ENCODE data around the gene SELENON. TPM values are rescaled to one million over a fixed set of nuclear protein-coding genes. Genes with fewer than 3 reads are reported as not detected.

The SELENON gene
- polyA plus RNA-seq, 2 donors: 19.2 to 21.4 TPM

DNA sequence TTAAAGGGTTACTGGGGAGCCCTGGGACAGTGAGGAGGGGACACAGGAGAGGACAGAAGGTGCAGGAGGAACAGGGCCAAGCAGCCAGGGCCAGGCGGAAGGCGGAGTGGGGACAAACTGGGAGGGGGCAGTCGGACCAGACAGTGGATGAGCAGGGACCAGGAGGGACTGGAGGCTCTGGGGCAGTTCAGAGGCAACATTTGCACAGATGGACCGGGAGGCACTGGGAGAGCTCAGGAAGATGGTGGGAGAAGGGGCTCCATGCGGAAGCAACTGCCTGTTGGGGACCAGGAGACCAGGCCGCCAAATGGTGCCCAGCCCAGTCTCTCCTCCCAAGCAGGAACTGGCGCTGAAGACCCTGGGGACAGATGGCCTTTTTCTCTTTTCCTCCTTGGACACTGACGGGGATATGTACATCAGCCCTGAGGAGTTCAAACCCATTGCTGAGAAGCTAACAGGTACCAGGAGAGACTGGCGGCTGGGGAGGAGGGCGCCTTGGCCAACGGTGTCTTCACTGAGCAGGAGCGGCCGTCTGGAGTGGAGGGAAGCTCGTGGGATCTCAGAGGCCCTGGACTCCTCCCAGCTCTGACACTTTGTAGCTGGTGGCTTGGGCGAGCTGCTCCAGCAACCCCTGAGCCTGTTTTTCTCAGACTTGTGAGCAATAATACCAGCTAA lies 847 bp downstream of the SELENON start:
- Histone ChIP-seq H3K4me1 (ENCODE audit: control insufficient read depth in 2 of 2, insufficient read depth in 2 of 2, low read length in 1 of 2) (peaks cover 0 to 25% of the 10 kb centered on the region in 2 donors), H3K9me3 (ENCODE audit: control insufficient read depth in 2 of 2, insufficient read depth in 1 of 2, low read depth in 1 of 2, low read length in 1 of 2) (no peaks in the 10 kb centered on the region), H3K27ac (ENCODE audit: low read depth in 2 of 2, low read length in 1 of 2) (peak overlapping the region; percentile 42 to 76), H3K27me3 (ENCODE audit: control insufficient read depth in 1 of 2, insufficient read depth in 2 of 2, low read length in 2 of 2) (no peaks in the 10 kb centered on the region), H3K36me3 (ENCODE audit: control insufficient read depth in 2 of 2, insufficient read depth in 2 of 2, low read length in 1 of 2) (peaks cover 3% of the 10 kb centered on the region in 2 donors), H3K4me3 (ENCODE audit: low read depth in 1 of 2, low read length in 2 of 2) (peak overlapping the region; percentile 61 to 77)
- WGBS, 2 donors: 46 to 52% methylated on average over 15 of the region's 15 CpGs

- Histone ChIP-seq H3K36me3 (ENCODE audit: control insufficient read depth in 2 of 2, insufficient read depth in 2 of 2, low read length in 1 of 2) (peaks cover 3 to 6% of the 10 kb centered on the region in 2 donors), H3K4me1 (ENCODE audit: control insufficient read depth in 2 of 2, insufficient read depth in 2 of 2, low read length in 1 of 2) (peaks cover 0 to 26% of the 10 kb centered on the region in 2 donors), H3K9me3 (ENCODE audit: control insufficient read depth in 2 of 2, insufficient read depth in 1 of 2, low read depth in 1 of 2, low read length in 1 of 2) (no peaks in the 10 kb centered on the region), H3K27me3 (ENCODE audit: control insufficient read depth in 1 of 2, insufficient read depth in 2 of 2, low read length in 2 of 2) (no peaks in the 10 kb centered on the region), H3K4me3 (ENCODE audit: low read depth in 1 of 2, low read length in 2 of 2) (no peak overlapping the region), H3K27ac (ENCODE audit: low read depth in 2 of 2, low read length in 1 of 2) (no peak overlapping the region)
- 57 to 73% methylated on average over 6 of the region's 6 CpGs for WGBS, 2 donors
These were observed 2.9 kb downstream of the SELENON start for GRCh38 chr1:25802915-25803314.

DNA sequence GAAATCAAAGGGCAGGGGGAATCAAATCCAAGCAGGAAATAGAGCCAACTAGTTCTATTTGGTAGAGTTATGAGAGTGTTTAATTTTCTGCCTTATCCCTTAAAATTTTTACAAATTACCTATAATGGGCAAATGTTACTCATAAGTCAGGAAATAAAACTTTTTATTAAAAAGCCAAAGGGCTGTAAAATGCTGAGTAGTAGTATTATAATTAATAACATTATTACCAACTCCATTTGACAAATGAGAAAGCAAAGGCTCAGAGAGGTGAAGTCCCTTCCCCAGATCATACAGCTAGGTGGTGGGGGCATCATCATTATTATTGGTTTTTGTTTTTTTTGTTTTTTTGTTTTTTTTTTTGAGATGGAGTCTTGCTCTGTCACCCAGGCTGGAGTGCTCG lies 3.4 kb downstream of the SELENON start:
- Histone ChIP-seq H3K27ac (ENCODE audit: low read depth in 2 of 2, low read length in 1 of 2) (no peak overlapping the region), H3K4me1 (ENCODE audit: control insufficient read depth in 2 of 2, insufficient read depth in 2 of 2, low read length in 1 of 2) (peaks cover 0 to 26% of the 10 kb centered on the region in 2 donors), H3K36me3 (ENCODE audit: control insufficient read depth in 2 of 2, insufficient read depth in 2 of 2, low read length in 1 of 2) (peaks cover 3 to 8% of the 10 kb centered on the region in 2 donors), H3K9me3 (ENCODE audit: control insufficient read depth in 2 of 2, insufficient read depth in 1 of 2, low read depth in 1 of 2, low read length in 1 of 2) (no peaks in the 10 kb centered on the region), H3K4me3 (ENCODE audit: low read depth in 1 of 2, low read length in 2 of 2) (no peak overlapping the region), H3K27me3 (ENCODE audit: control insufficient read depth in 1 of 2, insufficient read depth in 2 of 2, low read length in 2 of 2) (no peaks in the 10 kb centered on the region)
- WGBS, 2 donors: 94 to 97% methylated on average over 1 of the region's 1 CpG

- Histone ChIP-seq H3K27me3 (ENCODE audit: control insufficient read depth in 1 of 2, insufficient read depth in 2 of 2, low read length in 2 of 2) (no peaks in the 10 kb centered on the region), H3K9me3 (ENCODE audit: control insufficient read depth in 2 of 2, insufficient read depth in 1 of 2, low read depth in 1 of 2, low read length in 1 of 2) (no peaks in the 10 kb centered on the region), H3K4me3 (ENCODE audit: low read depth in 1 of 2, low read length in 2 of 2) (no peak overlapping the region), H3K36me3 (ENCODE audit: control insufficient read depth in 2 of 2, insufficient read depth in 2 of 2, low read length in 1 of 2) (peaks cover 3 to 14% of the 10 kb centered on the region in 2 donors), H3K4me1 (ENCODE audit: control insufficient read depth in 2 of 2, insufficient read depth in 2 of 2, low read length in 1 of 2) (peaks cover 0 to 32% of the 10 kb centered on the region in 2 donors), H3K27ac (ENCODE audit: low read depth in 2 of 2, low read length in 1 of 2) (peak overlapping the region in 1 of 2 donors; percentile 24)
- 48 to 60% methylated on average over 10 of the region's 10 CpGs for WGBS, 2 donors
These were observed 4.4 kb downstream of the SELENON start for GRCh38 chr1:25804244-25804963.

GRCh38 chr1:25804964-25805862 lies 5.2 kb downstream of the SELENON start:
- peaks cover 3 to 20% of the 10 kb centered on the region in 2 donors for H3K36me3 ChIP-seq (ENCODE audit: control insufficient read depth in 2 of 2, insufficient read depth in 2 of 2, low read length in 1 of 2)
- 81% methylated on average over 15 of the region's 15 CpGs for WGBS, 2 donors
- H3K9me3 ChIP-seq (ENCODE audit: control insufficient read depth in 2 of 2, insufficient read depth in 1 of 2, low read depth in 1 of 2, low read length in 1 of 2): no peaks in the 10 kb centered on the region
- H3K4me1 ChIP-seq (ENCODE audit: control insufficient read depth in 2 of 2, insufficient read depth in 2 of 2, low read length in 1 of 2): peaks cover 0 to 34% of the 10 kb centered on the region in 2 donors
- H3K4me3 ChIP-seq (ENCODE audit: low read depth in 1 of 2, low read length in 2 of 2): no peak overlapping the region
- no peaks in the 10 kb centered on the region for H3K27me3 ChIP-seq (ENCODE audit: control insufficient read depth in 1 of 2, insufficient read depth in 2 of 2, low read length in 2 of 2)
- peak overlapping the region in 1 of 2 donors; percentile 50 for H3K27ac ChIP-seq (ENCODE audit: low read depth in 2 of 2, low read length in 1 of 2)

GRCh38 chr1:25805863-25806225 lies 5.9 kb downstream of the SELENON start:
- no peak overlapping the region for H3K4me3 ChIP-seq (ENCODE audit: low read depth in 1 of 2, low read length in 2 of 2)
- peak overlapping the region; percentile 12 to 57 for H3K27ac ChIP-seq (ENCODE audit: low read depth in 2 of 2, low read length in 1 of 2)
- WGBS, 2 donors: 26 to 29% methylated on average over 3 of the region's 3 CpGs
- no peaks in the 10 kb centered on the region for H3K27me3 ChIP-seq (ENCODE audit: control insufficient read depth in 1 of 2, insufficient read depth in 2 of 2, low read length in 2 of 2)
- H3K36me3 ChIP-seq (ENCODE audit: control insufficient read depth in 2 of 2, insufficient read depth in 2 of 2, low read length in 1 of 2): peaks cover 3 to 23% of the 10 kb centered on the region in 2 donors
- H3K4me1 ChIP-seq (ENCODE audit: control insufficient read depth in 2 of 2, insufficient read depth in 2 of 2, low read length in 1 of 2): peaks cover 0 to 32% of the 10 kb centered on the region in 2 donors
- H3K9me3 ChIP-seq (ENCODE audit: control insufficient read depth in 2 of 2, insufficient read depth in 1 of 2, low read depth in 1 of 2, low read length in 1 of 2): no peaks in the 10 kb centered on the region

DNA sequence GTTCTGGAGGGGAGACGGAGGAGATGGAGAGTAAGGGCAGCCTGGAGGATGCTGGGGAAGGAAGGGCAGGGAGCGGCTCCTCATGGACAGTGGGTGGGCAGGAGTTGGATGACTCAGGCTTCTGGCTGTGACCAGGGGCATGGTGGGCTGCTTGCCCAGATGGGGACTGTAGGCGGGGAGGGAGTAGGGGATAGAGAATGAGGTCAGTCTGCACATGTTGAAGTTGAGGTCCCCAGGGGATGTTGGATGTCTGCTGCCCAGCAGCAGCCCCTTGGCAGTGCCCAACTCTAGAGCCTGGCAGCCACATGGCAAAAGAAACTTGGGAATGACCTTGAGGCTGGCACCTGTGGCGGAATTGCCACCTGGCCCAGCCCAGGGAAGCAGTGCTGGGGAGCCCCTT lies 6.4 kb downstream of the SELENON start:
- H3K27ac ChIP-seq (ENCODE audit: low read depth in 2 of 2, low read length in 1 of 2): peak overlapping the region; percentile 12 to 57
- 53 to 63% methylated on average over 4 of the region's 4 CpGs for WGBS, 2 donors
- peaks cover 3 to 28% of the 10 kb centered on the region in 2 donors for H3K36me3 ChIP-seq (ENCODE audit: control insufficient read depth in 2 of 2, insufficient read depth in 2 of 2, low read length in 1 of 2)
- no peaks in the 10 kb centered on the region for H3K27me3 ChIP-seq (ENCODE audit: control insufficient read depth in 1 of 2, insufficient read depth in 2 of 2, low read length in 2 of 2)
- peaks cover 0 to 30% of the 10 kb centered on the region in 2 donors for H3K4me1 ChIP-seq (ENCODE audit: control insufficient read depth in 2 of 2, insufficient read depth in 2 of 2, low read length in 1 of 2)
- no peaks in the 10 kb centered on the region for H3K9me3 ChIP-seq (ENCODE audit: control insufficient read depth in 2 of 2, insufficient read depth in 1 of 2, low read depth in 1 of 2, low read length in 1 of 2)
- no peak overlapping the region for H3K4me3 ChIP-seq (ENCODE audit: low read depth in 1 of 2, low read length in 2 of 2)

DNA sequence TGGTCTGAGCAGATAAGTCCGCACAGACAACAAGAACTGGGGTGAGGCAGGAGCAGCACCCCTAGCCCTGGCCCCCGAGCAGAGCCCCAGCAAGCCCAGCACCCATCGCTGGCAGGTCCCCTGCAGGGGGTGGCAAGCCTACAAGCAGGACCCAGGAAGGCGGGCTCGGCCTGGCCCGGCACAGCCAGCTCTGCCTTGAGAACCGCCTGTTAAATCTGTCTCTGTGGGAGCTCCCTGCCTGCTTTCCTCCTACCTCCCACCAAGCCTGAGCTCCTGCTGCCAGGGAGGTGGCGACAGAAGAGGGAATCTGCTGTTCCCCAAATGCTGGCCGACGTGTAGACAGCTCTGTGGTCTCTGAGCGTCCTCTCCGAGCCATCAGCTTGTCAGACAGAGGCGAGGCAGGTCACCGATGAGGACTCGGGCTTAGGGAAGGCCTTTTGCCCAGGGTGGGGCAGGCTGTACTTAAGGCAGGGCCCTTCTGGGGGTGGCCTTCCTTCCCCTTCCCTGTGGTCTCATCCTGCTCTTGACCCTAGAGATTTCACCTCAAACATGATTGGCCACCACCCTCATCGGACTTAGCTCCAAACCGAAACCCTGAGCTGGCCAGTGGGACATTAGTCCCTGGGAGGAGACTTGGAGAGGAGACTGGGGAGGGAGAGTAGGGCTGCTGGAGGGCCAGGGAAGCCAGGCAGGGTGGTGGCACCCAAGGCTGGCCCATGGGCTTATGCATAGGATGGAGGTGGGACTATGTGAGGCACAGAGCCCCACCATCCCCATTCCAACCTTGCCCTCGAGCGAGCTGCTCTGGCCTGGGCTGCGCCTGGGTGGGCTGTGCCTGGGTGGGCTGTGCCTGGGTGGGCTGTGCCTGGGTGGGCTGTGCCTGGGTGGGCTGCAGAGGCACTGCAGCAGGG lies 7.7 kb downstream of the SELENON start:
- no peak overlapping the region for H3K4me3 ChIP-seq (ENCODE audit: low read depth in 1 of 2, low read length in 2 of 2)
- peaks cover 0 to 30% of the 10 kb centered on the region in 2 donors for H3K4me1 ChIP-seq (ENCODE audit: control insufficient read depth in 2 of 2, insufficient read depth in 2 of 2, low read length in 1 of 2)
- no peaks in the 10 kb centered on the region for H3K27me3 ChIP-seq (ENCODE audit: control insufficient read depth in 1 of 2, insufficient read depth in 2 of 2, low read length in 2 of 2)
- 87 to 89% methylated on average over 20 of the region's 20 CpGs for WGBS, 2 donors
- H3K36me3 ChIP-seq (ENCODE audit: control insufficient read depth in 2 of 2, insufficient read depth in 2 of 2, low read length in 1 of 2): peaks cover 3 to 33% of the 10 kb centered on the region in 2 donors
- H3K27ac ChIP-seq (ENCODE audit: low read depth in 2 of 2, low read length in 1 of 2): no peak overlapping the region
- H3K9me3 ChIP-seq (ENCODE audit: control insufficient read depth in 2 of 2, insufficient read depth in 1 of 2, low read depth in 1 of 2, low read length in 1 of 2): no peaks in the 10 kb centered on the region
